T-cell (primary cell): Measurements from ENCODE around the gene RASAL3. TPM values are rescaled to one million over a fixed set of nuclear protein-coding genes. Genes with fewer than 3 reads are reported as not detected.

ENCODE experiments used
- ATAC-seq, 4 experiments: fragments of 200-7000 bp in 3 of 4; fragments of 150-1000 bp in 1 of 4; cut with Tn5 transposase; replicated peaks in 1 of 4; 1 replicate in 3 of 4; 2 replicates in 1 of 4; pipeline ENCODE4 v1.10.0; 2021; ENCODE audit warnings: moderate library complexity in 3 of 4, mild to moderate bottlenecking in 2 of 4, moderate number of reproducible peaks in 1 of 4
- CTCF ChIA-PET, 2 donors: fragments of 300-600 bp; sonication (Branson Sonifier 250); formaldehyde crosslinking; loops; one replicate each; lab custom pipeline; 2022; ENCODE audit warnings: antibody characterized with exemption in 2 of 2; lab: Charles Lee
- POLR2A ChIA-PET, 2 donors: fragments of 300-600 bp; sonication (Branson Sonifier 250); formaldehyde crosslinking; loops; one replicate each; lab custom pipeline; 2022; ENCODE audit warnings: antibody characterized with exemption in 2 of 2; lab: Charles Lee
- DNase-seq, 35 experiments: peaks; one replicate each; pipeline versions ENCODE4 v3.0.0 to v3.0.0-alpha.2; 2013 to 2023
- H3K27ac ChIP-seq: one replicate; pipeline ENCODE4 v1.5.1; 2013; ENCODE audit warnings: low read length
- H3K27me3 ChIP-seq, 2 experiments: replicated peaks in 1 of 2; 1 replicate in 1 of 2; 2 replicates in 1 of 2; pipeline versions ENCODE4 v1.6.1 to v1.7.0; 2013; ENCODE audit warnings: low read length in 1 of 2, mixed read lengths in 1 of 2; ENCODE audit not compliant: control insufficient read depth in 2 of 2, insufficient read depth in 2 of 2; ENCODE audit errors: extremely low read depth in 1 of 2
- H3K36me3 ChIP-seq, 2 donors: 1 replicate in 1 of 2; 2 replicates in 1 of 2; pipeline versions ENCODE4 v1.6.1 to v1.7.0; 2013; ENCODE audit warnings: low read length in 1 of 2; ENCODE audit not compliant: control insufficient read depth in 2 of 2, insufficient read depth in 1 of 2; ENCODE audit errors: extremely low read depth in 1 of 2
- H3K4me1 ChIP-seq, 2 experiments: 1 replicate in 1 of 2; 2 replicates in 1 of 2; pipeline versions ENCODE4 v1.6.1 to v1.7.0; 2013; ENCODE audit warnings: low read length in 2 of 2, mixed read lengths in 1 of 2; ENCODE audit not compliant: insufficient read depth in 2 of 2, control insufficient read depth in 1 of 2; ENCODE audit errors: extremely low read depth in 1 of 2
- H3K4me3 ChIP-seq, 2 donors: 1 replicate in 1 of 2; 2 replicates in 1 of 2; pipeline versions ENCODE4 v1.5.1 to v1.7.0; 2013; ENCODE audit warnings: mild to moderate bottlenecking in 2 of 2, low read length in 1 of 2, moderate library complexity in 1 of 2; ENCODE audit not compliant: control insufficient read depth in 1 of 2; ENCODE audit errors: extremely low read depth in 1 of 2
- H3K9me3 ChIP-seq: 2 replicates; pipeline ENCODE4 v1.7.0; 2013
- H3K27ac Mint-ChIP-seq, 2 donors: one replicate each; pipeline ENCODE4 v1.8.0; 2020 to 2021; ENCODE audit warnings: mild to moderate bottlenecking in 2 of 2, mixed read lengths in 2 of 2
- H3K27me3 Mint-ChIP-seq, 2 donors: one replicate each; pipeline ENCODE4 v1.8.0; 2021 to 2022; ENCODE audit warnings: mixed read lengths in 2 of 2
- H3K36me3 Mint-ChIP-seq: one replicate; pipeline ENCODE4 v1.8.0; 2021; ENCODE audit warnings: mixed read lengths
- H3K4me1 Mint-ChIP-seq, 3 donors: one replicate each; pipeline ENCODE4 v1.8.0; 2020 to 2022; ENCODE audit warnings: mixed read lengths in 3 of 3, mild to moderate bottlenecking in 1 of 3
- H3K4me3 Mint-ChIP-seq, 3 donors: one replicate each; pipeline ENCODE4 v1.8.0; 2020 to 2022; ENCODE audit warnings: mild to moderate bottlenecking in 3 of 3, mixed read lengths in 3 of 3, moderate library complexity in 3 of 3
- H3K9me3 Mint-ChIP-seq, 3 donors: one replicate each; pipeline ENCODE4 v1.8.0; 2020 to 2022; ENCODE audit warnings: mixed read lengths in 3 of 3
- WGBS: methylation state at CpG from one replicate; pipeline ENCODE4 v1.1.5; 2013; ENCODE audit warnings: missing lambda C conversion rate; ENCODE audit not compliant: insufficient coverage; 5-methylcytosine and 5-hydroxymethylcytosine counted together
- total RNA-seq, 35 experiments: library from RNA in 6 of 35; stranded (reverse) in 6 of 35; fragments of 120-200 nt in 1 of 35; gene quantifications; one replicate each; pipeline versions ENCODE4 v1.2.1 to v1.2.4 and lab custom pipeline; 2013 to 2026

RASAL3 gene
- total RNA-seq, 5 donors from 2014 or later (not counting 1 experiment from before 2014, with no cell fraction given): 166 to 296 (median 284) TPM

GRCh38 chr19:15466851-15467733, 2.7 kb upstream of the RASAL3 start:
- CTCF ChIA-PET: interaction anchor here (0.8 to 1.4 kb wide), 5 partner anchors 11 to 745 kb away, joined by 3 to 5 read pairs (median 3); partner anchors contain the start of gene AKAP8L (in 1 of the 2)
- peak overlapping the region; percentile 76 for H3K27ac ChIP-seq
- H3K27ac Mint-ChIP-seq: peak overlapping the region; percentile 87 to 96
- no peaks in the 10 kb centered on the region for H3K27me3 ChIP-seq
- peaks cover 62 to 68% (median 64%) of the 10 kb centered on the region in 3 donors for H3K4me1 Mint-ChIP-seq
- H3K4me3 ChIP-seq: no peak overlapping the region
- peaks cover 7% of the 10 kb centered on the region for H3K36me3 Mint-ChIP-seq
- peaks cover 0 to 3% of the 10 kb centered on the region in 2 donors for H3K27me3 Mint-ChIP-seq
- H3K4me1 ChIP-seq: peaks cover 23 to 73% of the 10 kb centered on the region in 2 experiments
- POLR2A ChIA-PET: interaction anchor here in 1 of 2 donors (0.6 to 1.3 kb wide), 2 partner anchors 48 to 61 kb away, joined by 3 to 4 read pairs; partner anchors contain the start of gene AKAP8L
- DNase-seq (peak in 15 of 35 experiments; percentile 10 to 69 (median 26)), ATAC-seq (peak; percentile 24 to 47 (median 38))
- peak overlapping the region; percentile 60 to 89 (median 69) for H3K4me3 Mint-ChIP-seq
- WGBS: 17% methylated on average over 4 of the region's 8 CpGs
- no peaks in the 10 kb centered on the region for H3K9me3 Mint-ChIP-seq
- no peaks in the 10 kb centered on the region for H3K9me3 ChIP-seq
- no peaks in the 10 kb centered on the region for H3K36me3 ChIP-seq

- peak overlapping the region; percentile 83 for H3K27ac ChIP-seq
- H3K36me3 Mint-ChIP-seq: peaks cover 23% of the 10 kb centered on the region
These were observed 428 bp downstream of the RASAL3 start for GRCh38 chr19:15463861-15464371.

GRCh38 chr19:15461694-15462093, 2.6 kb downstream of the RASAL3 start:
- Histone ChIP-seq H3K27me3 (no peaks in the 10 kb centered on the region), H3K4me1 (peaks cover 19 to 70% of the 10 kb centered on the region in 2 experiments), H3K27ac (peak overlapping the region; percentile 56), H3K4me3 (no peak overlapping the region), H3K36me3 (peaks cover 25 to 45% of the 10 kb centered on the region in 2 donors), H3K9me3 (no peaks in the 10 kb centered on the region)
- peak overlapping the region; percentile 92 to 94 (median 92) for H3K4me3 Mint-ChIP-seq
- H3K27me3 Mint-ChIP-seq: no peaks in the 10 kb centered on the region
- ChIA-PET CTCF (no interaction called here), POLR2A (no interaction called here)
- H3K9me3 Mint-ChIP-seq: no peaks in the 10 kb centered on the region
- 86% methylated on average over 2 of the region's 2 CpGs for WGBS
- ATAC-seq (no peak), DNase-seq (no peak)
- H3K36me3 Mint-ChIP-seq: peaks cover 30% of the 10 kb centered on the region
- peak overlapping the region; percentile 95 to 98 for H3K27ac Mint-ChIP-seq
- H3K4me1 Mint-ChIP-seq: peaks cover 41 to 55% (median 43%) of the 10 kb centered on the region in 3 donors

More at GRCh38 chr19:15463861-15464371, 428 bp downstream of the RASAL3 start:
- Mint-ChIP-seq H3K4me3 (peak overlapping the region; percentile 92 to 94 (median 92)), H3K9me3 (no peaks in the 10 kb centered on the region), H3K4me1 (peaks cover 63 to 77% (median 65%) of the 10 kb centered on the region in 3 donors), H3K27ac (peak overlapping the region; percentile 95 to 98), H3K27me3 (peaks cover 0 to 1% of the 10 kb centered on the region in 2 donors)
- 0% methylated on average over 15 of the region's 25 CpGs for WGBS
- Histone ChIP-seq H3K4me1 (peaks cover 29 to 85% of the 10 kb centered on the region in 2 experiments), H3K27me3 (no peaks in the 10 kb centered on the region), H3K36me3 (peaks cover 17 to 31% of the 10 kb centered on the region in 2 donors), H3K4me3 (peak overlapping the region; percentile 87 to 89), H3K9me3 (no peaks in the 10 kb centered on the region)
- peak; percentile 86 to 89 (median 86) for ATAC-seq
- ChIA-PET POLR2A (interaction anchor here in 1 of 2 donors (0.5 to 0.6 kb wide), 2 partner anchors 77 to 91 kb away, joined by 3 to 11 read pairs; no protein-coding TSS in a partner anchor), CTCF (interaction anchor here in 1 of 2 donors (0.7 to 1.9 kb wide), 3 partner anchors 13 to 92 kb away, joined by 3 to 16 read pairs (median 7); partner anchors contain the start of gene AKAP8L)
- DNase-seq: peak; percentile 68 to 86 (median 78)

GRCh38 chr19:15457701-15458484, 6.5 kb downstream of the RASAL3 start:
- ATAC-seq (no peak), DNase-seq (no peak)
- H3K4me3 ChIP-seq: no peak overlapping the region
- H3K4me3 Mint-ChIP-seq: no peak overlapping the region
- H3K36me3 Mint-ChIP-seq: peaks cover 42% of the 10 kb centered on the region
- H3K9me3 Mint-ChIP-seq: no peaks in the 10 kb centered on the region
- ChIA-PET CTCF (no interaction called here), POLR2A (no interaction called here)
- H3K4me1 ChIP-seq: peaks cover 10 to 65% of the 10 kb centered on the region in 2 experiments
- H3K27me3 Mint-ChIP-seq: no peaks in the 10 kb centered on the region
- 97% methylated on average over 49 of the region's 54 CpGs for WGBS
- peaks cover 34 to 46% (median 42%) of the 10 kb centered on the region in 3 donors for H3K4me1 Mint-ChIP-seq
- no peaks in the 10 kb centered on the region for H3K9me3 ChIP-seq
- H3K27ac ChIP-seq: no peak overlapping the region
- H3K36me3 ChIP-seq: peaks cover 40 to 82% of the 10 kb centered on the region in 2 donors
- peaks cover 0 to under 1% of the 10 kb centered on the region in 2 experiments for H3K27me3 ChIP-seq
- no peak overlapping the region for H3K27ac Mint-ChIP-seq

- H3K4me3 ChIP-seq: no peak overlapping the region
- ChIA-PET POLR2A (interaction anchor here in 1 of 2 donors (1.1 kb wide), 1 partner anchor 38 kb away, joined by 3 read pairs; the partner anchor contains the start of gene AKAP8L), CTCF (interaction anchor here in 1 of 2 donors (0.7 to 1.3 kb wide), 2 partner anchors 38 to 78 kb away, joined by 3 read pairs; partner anchors contain the start of genes AKAP8 and AKAP8L)
- no peaks in the 10 kb centered on the region for H3K9me3 Mint-ChIP-seq
- peaks cover 8 to 62% of the 10 kb centered on the region in 2 experiments for H3K4me1 ChIP-seq
- peaks cover 44 to 89% of the 10 kb centered on the region in 2 donors for H3K36me3 ChIP-seq
- H3K9me3 ChIP-seq: no peaks in the 10 kb centered on the region
- ATAC-seq (no peak), DNase-seq (no peak)
- no peaks in the 10 kb centered on the region for H3K27me3 Mint-ChIP-seq
- H3K4me1 Mint-ChIP-seq: peaks cover 27 to 38% (median 35%) of the 10 kb centered on the region in 3 donors
- peaks cover 43% of the 10 kb centered on the region for H3K36me3 Mint-ChIP-seq
- peak overlapping the region in 1 of 2 donors; percentile 22 for H3K27ac Mint-ChIP-seq
- H3K4me3 Mint-ChIP-seq: no peak overlapping the region
- H3K27ac ChIP-seq: no peak overlapping the region
- peaks cover 0 to 2% of the 10 kb centered on the region in 2 experiments for H3K27me3 ChIP-seq
- 98% methylated on average over 81 of the region's 86 CpGs for WGBS
These were observed 7.3 kb downstream of the RASAL3 start for GRCh38 chr19:15456871-15457700.
